ENCODE results near the gene DYNC2H1. TPM values are rescaled to one million over a fixed set of nuclear protein-coding genes. Genes with fewer than 3 reads are reported as not detected.

The DYNC2H1 gene
- total RNA-seq, 1 experiment from 2014 or later = 28.9 TPM

- intact Hi-C loops (cut with micrococcal nuclease) = no loop called here
- ChIA-PET CTCF (interaction anchor here (0.7 to 0.8 kb wide), 2 partner anchors 263 to 344 kb away, joined by 3 to 6 read pairs; no protein-coding TSS in a partner anchor), POLR2A (ENCODE audit: unreplicated experiment) (no interaction called here)
- TF ChIP-seq EZH2phosphoT487 (IDR thresholded peaks at IDR 0.05; ENCODE audit: borderline replicate concordance, low read length) (no peak), CTCF (conservative IDR thresholded peaks at IDR 0.05; ENCODE audit: low read depth, low read length) (peak; percentile 63)
- Histone ChIP-seq H3K27ac (ENCODE audit: low read length) (no peak overlapping the region), H2AFZ (ENCODE audit: low read length) (no peak overlapping the region), H3K9me3 (ENCODE audit: low read length) (no peaks in the 10 kb centered on the region), H3K9ac (ENCODE audit: low read length) (no peak overlapping the region), H3K79me2 (ENCODE audit: low read length) (no peaks in the 10 kb centered on the region), H3F3A (ENCODE audit: low read length, unreplicated experiment) (no peaks in the 10 kb centered on the region), H3K27me3 (ENCODE audit: low read length) (no peaks in the 10 kb centered on the region), H3K36me3 (ENCODE audit: low read depth, low read length) (no peaks in the 10 kb centered on the region), H3K4me2 (ENCODE audit: low read length) (no peak overlapping the region), H4K20me1 (ENCODE audit: low read length) (no peaks in the 10 kb centered on the region), H3K4me3 (ENCODE audit: low read length) (no peak overlapping the region), H3K4me1 (ENCODE audit: insufficient read depth, low read length) (no peaks in the 10 kb centered on the region), H3K9me2 (replicated peaks; ENCODE audit: low read length) (no peaks in the 10 kb centered on the region)
- BruUV-seq (replicated peaks) = no TSS peak
- DNase-seq (peak; percentile 48), ATAC-seq (peak; percentile 63; the same call in 1 of the 2 replicates)
Measured at GRCh38 chr11:103338621-103339484, 229.6 kb downstream of the DYNC2H1 start.

- Histone ChIP-seq H3K4me1 (ENCODE audit: insufficient read depth, low read length) (no peaks in the 10 kb centered on the region), H3K4me2 (ENCODE audit: low read length) (no peak overlapping the region), H3K9me2 (replicated peaks; ENCODE audit: low read length) (no peaks in the 10 kb centered on the region), H3K27me3 (ENCODE audit: low read length) (no peaks in the 10 kb centered on the region), H4K20me1 (ENCODE audit: low read length) (no peaks in the 10 kb centered on the region), H3K9me3 (ENCODE audit: low read length) (no peaks in the 10 kb centered on the region), H3F3A (ENCODE audit: low read length, unreplicated experiment) (no peaks in the 10 kb centered on the region), H3K4me3 (ENCODE audit: low read length) (no peak overlapping the region), H3K79me2 (ENCODE audit: low read length) (no peaks in the 10 kb centered on the region), H3K9ac (ENCODE audit: low read length) (no peak overlapping the region), H2AFZ (ENCODE audit: low read length) (no peak overlapping the region), H3K27ac (ENCODE audit: low read length) (no peak overlapping the region), H3K36me3 (ENCODE audit: low read depth, low read length) (no peaks in the 10 kb centered on the region)
- no peak for TF ChIP-seq EZH2 (IDR thresholded peaks at IDR 0.05; ENCODE audit: low read length, unreplicated experiment)
- BruUV-seq (replicated peaks) = no TSS peak
- no peak for DNase-seq
- ChIA-PET POLR2A (ENCODE audit: unreplicated experiment) (no interaction called here), CTCF (interaction anchor here (0.7 kb wide), 1 partner anchor 343 kb away, joined by 3 read pairs; no protein-coding TSS in a partner anchor)
- intact Hi-C loops (cut with micrococcal nuclease) = no loop called here
- ATAC-seq = no peak
Measured at GRCh38 chr11:103339485-103339857, 230.2 kb downstream of the DYNC2H1 start.

DNA sequence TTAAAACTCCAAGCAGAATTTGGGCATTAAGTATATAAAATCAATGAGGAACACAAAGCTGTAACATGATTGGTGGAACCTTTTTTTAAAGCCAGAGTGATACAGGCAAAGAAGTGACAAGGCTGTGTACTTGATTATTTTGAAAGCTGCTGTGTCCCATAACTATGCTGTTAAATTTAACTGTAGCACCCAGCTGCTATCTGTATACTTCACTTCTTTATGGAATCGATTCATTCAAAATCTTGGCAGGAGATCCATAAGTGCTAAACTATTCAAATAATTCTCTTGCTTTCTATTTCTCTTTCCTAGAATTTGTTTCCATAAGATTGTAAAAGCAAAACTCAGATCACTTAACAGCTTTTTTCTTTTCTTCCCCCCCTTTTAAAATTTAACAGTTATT is 231.7 kb downstream of the DYNC2H1 start:
- no peak for DNase-seq
- BruUV-seq (replicated peaks) = no TSS peak
- no peaks in the 10 kb centered on the region for H3K9me2 ChIP-seq (replicated peaks; ENCODE audit: low read length)
- intact Hi-C loops (cut with micrococcal nuclease) = no loop called here
- ChIA-PET POLR2A (ENCODE audit: unreplicated experiment) (no interaction called here), CTCF (no interaction called here)
- H4K20me1 ChIP-seq (ENCODE audit: low read length) = no peaks in the 10 kb centered on the region
- H3K9ac ChIP-seq (ENCODE audit: low read length) = no peak overlapping the region
- H3K4me2 ChIP-seq (ENCODE audit: low read length) = no peak overlapping the region
- H2AFZ ChIP-seq (ENCODE audit: low read length) = no peak overlapping the region
- no peak overlapping the region for H3K27ac ChIP-seq (ENCODE audit: low read length)
- no peaks in the 10 kb centered on the region for H3F3A ChIP-seq (ENCODE audit: low read length, unreplicated experiment)
- no peak overlapping the region for H3K4me3 ChIP-seq (ENCODE audit: low read length)
- no peaks in the 10 kb centered on the region for H3K36me3 ChIP-seq (ENCODE audit: low read depth, low read length)
- TF ChIP-seq EZH2phosphoT487 (IDR thresholded peaks at IDR 0.05; ENCODE audit: borderline replicate concordance, low read length) (no peak), EZH2 (IDR thresholded peaks at IDR 0.05; ENCODE audit: low read length, unreplicated experiment) (no peak), CTCF (conservative IDR thresholded peaks at IDR 0.05; ENCODE audit: low read depth, low read length) (no peak)
- H3K4me1 ChIP-seq (ENCODE audit: insufficient read depth, low read length) = no peaks in the 10 kb centered on the region
- no peaks in the 10 kb centered on the region for H3K27me3 ChIP-seq (ENCODE audit: low read length)
- no peaks in the 10 kb centered on the region for H3K79me2 ChIP-seq (ENCODE audit: low read length)
- ATAC-seq = no peak
- no peaks in the 10 kb centered on the region for H3K9me3 ChIP-seq (ENCODE audit: low read length)

Data from PC-3 (cell line).